Raji (cell line): Measurements from ENCODE around the gene ATP8B2.

Experiments used
- POLR2A ChIP-seq: IDR thresholded peaks from 2 replicates; pipeline ENCODE4 v1.6.1; 2011; ENCODE audit warnings: low read depth, low read length, control low read depth; ENCODE audit not compliant: insufficient read depth

ATP8B2 gene, protein sequence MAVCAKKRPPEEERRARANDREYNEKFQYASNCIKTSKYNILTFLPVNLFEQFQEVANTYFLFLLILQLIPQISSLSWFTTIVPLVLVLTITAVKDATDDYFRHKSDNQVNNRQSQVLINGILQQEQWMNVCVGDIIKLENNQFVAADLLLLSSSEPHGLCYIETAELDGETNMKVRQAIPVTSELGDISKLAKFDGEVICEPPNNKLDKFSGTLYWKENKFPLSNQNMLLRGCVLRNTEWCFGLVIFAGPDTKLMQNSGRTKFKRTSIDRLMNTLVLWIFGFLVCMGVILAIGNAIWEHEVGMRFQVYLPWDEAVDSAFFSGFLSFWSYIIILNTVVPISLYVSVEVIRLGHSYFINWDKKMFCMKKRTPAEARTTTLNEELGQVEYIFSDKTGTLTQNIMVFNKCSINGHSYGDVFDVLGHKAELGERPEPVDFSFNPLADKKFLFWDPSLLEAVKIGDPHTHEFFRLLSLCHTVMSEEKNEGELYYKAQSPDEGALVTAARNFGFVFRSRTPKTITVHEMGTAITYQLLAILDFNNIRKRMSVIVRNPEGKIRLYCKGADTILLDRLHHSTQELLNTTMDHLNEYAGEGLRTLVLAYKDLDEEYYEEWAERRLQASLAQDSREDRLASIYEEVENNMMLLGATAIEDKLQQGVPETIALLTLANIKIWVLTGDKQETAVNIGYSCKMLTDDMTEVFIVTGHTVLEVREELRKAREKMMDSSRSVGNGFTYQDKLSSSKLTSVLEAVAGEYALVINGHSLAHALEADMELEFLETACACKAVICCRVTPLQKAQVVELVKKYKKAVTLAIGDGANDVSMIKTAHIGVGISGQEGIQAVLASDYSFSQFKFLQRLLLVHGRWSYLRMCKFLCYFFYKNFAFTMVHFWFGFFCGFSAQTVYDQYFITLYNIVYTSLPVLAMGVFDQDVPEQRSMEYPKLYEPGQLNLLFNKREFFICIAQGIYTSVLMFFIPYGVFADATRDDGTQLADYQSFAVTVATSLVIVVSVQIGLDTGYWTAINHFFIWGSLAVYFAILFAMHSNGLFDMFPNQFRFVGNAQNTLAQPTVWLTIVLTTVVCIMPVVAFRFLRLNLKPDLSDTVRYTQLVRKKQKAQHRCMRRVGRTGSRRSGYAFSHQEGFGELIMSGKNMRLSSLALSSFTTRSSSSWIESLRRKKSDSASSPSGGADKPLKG

DNA sequence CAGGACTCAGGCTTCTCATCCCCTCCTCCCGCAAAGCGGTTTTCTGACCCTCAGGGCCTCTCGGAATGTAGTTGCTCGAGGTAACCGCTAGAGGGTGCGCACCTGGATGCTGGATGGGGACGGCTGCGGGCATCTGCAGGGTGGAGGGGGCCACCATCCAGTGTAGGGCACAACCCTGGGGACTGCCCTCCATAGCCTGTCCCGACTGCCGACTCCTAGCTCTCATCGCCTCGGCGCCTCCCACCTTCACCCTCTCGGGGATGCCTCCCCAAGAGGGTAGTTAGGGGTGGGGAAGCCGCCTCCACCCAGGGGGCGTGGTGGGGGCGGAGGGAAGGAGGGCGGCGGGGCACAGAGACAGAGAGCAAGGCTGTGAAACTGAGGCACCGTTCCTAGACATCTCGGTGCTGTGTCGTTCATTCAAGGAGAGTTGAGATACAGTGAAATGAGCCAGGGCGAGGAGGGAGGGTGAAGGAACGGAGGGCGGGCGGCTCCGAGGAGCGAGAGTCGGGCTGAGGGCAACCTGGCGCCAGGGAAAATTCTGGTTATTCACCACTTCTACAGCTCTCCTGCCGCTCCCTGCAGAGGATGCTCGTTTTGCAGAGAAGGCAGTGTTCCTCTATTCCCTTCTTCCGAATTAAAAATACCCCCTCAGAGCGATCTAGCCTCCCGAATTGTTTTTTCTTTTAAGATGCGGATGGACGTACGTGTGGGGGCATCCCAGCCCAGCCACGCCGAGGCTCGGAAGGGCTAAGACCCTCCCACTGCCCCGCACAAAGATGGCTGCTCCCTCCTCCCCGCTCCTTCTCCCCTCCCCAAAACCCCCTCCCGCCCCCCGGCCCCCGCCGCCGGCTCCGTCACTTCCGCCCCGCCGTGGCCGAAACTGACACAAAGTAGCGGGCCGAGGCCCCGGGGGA, at the start of gene ATP8B2:
TSS of gene ATP8B2 (plus strand) at position 857 of the 914 bp plus-strand sequence. CDS start 2,617 bp downstream, outside the sequence.
- TF ChIP-seq POLR2A, result no peak

DNA sequence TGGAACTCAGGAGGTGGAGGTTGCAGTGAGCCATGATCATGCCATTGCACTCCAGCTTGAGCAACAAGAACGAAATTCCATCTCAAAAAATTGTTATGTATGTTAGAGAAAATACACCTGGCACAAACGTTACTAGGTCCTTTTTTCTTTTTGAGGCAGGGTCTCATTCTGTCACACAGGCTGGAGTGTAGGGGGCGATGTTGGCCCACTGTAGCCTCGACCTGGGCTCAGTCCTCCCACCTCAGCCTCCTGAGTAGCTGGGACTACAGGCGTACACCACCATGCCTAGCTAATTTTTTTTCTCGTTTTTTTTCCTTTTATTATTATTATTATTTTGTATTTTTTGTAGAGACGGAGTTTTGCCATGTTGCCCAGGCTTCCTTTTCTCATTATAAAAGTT, 48.5 kb upstream of the ATP8B2 start:
- TF ChIP-seq POLR2A, result no peak

DNA sequence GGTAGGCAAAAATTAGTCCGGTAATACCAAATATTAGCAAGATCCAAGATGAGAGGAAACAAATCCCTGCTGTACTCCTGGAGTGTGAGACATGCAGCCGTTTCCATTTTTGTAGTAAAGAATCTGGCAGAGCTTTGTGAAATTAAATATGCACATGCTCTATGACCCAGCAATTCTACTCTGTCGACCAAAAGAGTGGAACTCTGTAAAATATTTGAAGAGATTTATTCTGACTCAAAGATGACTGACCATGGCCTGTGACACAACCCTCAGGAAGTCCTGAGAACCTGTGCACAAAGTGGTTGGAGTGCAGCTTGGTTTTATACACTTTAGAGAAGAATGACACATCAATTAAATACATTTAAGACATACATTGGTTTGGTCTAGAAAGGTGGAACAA, 36.7 kb upstream of the ATP8B2 start:
- TF ChIP-seq POLR2A, result no peak

DNA sequence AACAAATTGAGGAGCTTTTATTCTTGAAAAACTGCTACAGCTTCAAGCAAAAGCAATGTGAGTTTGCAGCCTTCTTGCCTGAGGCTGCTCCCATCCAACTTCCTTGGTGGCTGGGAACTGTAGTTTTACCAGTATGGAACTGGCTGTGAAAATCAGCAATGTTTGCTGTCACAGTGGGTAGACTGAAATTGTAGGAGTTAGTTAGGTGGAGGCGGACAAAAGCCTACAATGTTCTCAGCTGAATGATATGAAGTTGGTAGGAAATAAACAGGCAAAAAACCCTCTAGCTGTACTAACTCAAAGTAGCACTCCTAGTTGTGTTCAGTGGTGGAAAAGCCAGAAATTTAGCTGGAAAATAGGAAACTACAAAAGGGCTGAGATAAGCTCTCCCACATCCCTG, 34.4 kb upstream of the ATP8B2 start:
- TF ChIP-seq POLR2A, result no peak

DNA sequence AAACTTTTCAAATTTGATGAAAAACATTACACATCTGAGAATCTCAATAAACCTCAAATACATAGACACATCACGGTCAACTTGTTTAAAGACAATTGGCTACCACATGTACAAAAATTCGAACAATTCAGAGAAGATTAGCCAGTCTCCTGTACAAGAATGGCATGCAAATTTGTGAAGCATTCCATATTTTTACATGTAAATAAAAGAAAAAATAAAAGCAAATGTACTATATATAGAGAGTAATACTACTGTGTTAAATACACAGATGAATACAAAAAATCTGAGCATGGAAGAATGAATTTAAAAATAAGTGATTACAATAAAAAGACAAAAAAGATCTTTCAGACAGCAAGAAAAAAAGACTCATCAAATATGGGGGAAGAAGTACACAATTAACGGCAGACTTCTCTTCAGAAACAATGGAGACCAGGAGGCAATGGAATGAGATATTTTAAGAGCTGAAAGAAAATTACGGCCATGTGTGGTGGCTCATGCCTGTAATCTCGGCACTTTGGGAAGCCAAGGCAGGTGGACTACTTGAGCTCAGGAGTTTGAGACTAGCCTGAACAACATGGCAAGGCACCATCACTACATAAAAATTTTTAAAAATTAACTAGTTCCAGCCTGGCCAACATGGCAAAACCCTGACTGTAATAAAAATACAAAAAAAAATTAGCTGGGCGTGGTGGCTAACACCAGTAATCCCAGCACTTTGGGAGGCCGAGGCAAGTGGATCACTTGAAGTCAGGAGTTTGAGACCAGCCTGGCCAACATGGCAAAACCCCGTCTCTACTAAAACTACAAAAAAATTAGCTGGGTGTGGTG, 29.7 kb upstream of the ATP8B2 start:
- no peak for TF ChIP-seq POLR2A

DNA sequence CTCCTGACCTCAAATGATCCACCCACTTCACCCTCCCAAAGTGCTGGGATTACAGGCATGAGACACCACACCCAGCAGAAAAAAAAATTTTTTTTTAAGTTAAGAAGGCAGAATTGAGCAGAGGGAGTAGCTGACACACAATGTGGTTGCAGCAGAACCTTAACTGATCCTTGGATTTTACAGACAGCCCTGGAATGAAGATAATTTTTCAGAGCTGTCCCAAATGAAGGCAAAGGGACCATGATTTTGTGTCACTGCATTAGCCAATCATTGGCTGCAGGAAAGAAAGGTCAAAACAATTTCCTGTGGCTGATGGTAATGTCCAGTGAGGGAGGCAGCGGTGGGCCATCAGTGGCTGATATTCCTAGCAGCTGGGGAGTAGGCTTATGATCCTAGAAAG, 23.7 kb upstream of the ATP8B2 start:
- TF ChIP-seq POLR2A, result no peak

DNA sequence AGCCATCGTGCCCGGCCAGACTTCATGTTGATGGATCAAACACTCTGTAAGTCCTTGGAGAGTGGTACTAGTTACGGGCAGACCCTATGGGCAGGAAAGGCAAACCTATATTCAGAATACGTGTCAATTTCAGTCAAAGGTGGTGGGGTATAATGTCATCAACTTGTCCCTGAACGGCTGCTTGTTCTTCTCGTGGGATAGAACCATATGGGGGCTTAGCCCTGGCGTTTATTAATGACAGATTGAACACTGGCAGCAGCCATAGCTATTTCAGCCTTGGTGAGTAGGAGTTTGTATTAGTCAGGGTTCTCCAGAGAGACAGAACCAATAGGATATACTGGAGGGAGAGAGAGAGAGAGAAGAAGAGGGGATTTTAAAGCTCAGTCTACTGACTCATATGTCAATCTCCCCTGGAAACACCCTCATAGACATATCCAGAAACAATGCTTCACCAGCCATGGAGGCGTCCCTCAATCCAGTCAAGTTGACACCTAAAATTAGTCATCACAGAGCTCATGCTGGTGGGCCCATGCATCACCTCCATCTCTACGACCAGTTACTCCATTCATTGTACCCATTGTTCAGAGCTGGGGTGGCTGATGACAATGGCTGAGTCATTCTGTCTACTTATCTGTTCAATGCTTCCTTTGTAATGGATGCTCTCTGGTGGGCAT, 20.5 kb upstream of the ATP8B2 start:
- TF ChIP-seq POLR2A, result no peak

DNA sequence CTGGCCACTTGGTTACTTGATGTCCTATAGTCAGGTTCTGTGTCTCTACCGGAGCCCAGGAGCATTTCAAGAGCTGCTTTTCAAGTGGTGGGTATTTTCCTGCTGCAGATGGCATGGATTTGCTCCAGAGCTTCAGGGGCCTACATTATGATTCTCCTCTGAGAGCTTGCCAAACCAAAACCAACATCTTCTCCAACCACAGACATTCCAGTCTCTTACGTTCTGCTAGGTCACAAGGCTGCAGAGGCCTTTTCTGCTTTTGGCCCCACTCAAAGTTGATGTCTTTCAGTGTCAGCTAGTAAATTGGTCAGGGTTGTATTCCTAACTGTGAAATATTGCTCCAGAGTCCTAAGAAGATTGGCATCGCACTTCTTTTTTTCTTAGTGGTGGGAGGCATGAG, 19.2 kb upstream of the ATP8B2 start:
- no peak for TF ChIP-seq POLR2A

DNA sequence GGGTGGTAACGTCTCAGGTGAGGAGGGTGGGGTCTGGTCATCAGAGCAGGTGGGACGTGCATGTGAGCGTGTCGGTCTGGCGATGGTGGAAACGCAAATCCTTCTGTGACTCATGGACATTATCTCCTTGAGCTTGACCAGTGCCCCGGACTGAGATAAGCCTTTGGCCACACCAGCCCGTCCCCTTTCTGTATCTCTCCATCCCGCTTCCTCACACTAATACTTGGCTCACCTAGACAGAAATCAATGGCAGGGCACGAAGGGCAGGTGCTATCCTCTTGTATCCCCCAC, 12.3 kb upstream of the ATP8B2 start:
- no peak for TF ChIP-seq POLR2A

DNA sequence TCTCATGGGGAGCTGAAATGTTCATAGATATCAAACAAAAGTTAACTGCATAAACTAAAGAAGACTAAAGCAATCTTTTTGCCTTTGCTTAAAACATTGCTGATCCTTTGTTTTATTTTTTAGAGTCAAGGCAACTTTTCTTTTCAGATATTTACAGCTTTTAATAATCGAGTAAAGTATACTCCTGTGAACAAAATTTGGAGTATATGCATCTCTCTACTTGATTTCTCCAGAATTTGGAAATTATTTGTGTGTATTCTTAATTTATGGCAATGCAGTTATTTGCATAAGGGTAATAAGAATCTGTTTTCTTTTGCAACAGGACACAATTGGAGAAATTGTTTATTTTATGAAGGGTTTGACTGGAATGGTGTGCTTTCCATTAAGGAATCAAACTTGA, 8.6 kb upstream of the ATP8B2 start:
- no peak for TF ChIP-seq POLR2A

DNA sequence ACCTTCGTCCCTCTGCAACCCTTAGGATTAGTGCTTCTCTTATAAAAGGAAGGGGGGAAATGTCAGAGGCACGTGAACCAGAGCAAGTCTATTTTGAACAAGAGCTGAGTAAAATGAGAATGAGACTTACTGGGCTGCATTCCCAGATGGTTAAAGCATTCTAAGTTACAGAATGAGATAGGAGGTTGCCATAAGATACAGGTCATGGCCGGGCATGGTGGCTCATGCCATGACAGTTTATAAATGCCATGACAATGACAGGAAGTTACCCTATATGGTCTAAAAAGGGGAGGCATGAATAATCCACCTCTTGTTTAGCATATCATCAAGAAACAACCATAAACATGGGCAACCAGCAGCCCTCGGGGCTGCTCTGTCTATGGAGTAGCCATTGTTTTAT, 6.9 kb upstream of the ATP8B2 start:
- TF ChIP-seq POLR2A, result no peak

DNA sequence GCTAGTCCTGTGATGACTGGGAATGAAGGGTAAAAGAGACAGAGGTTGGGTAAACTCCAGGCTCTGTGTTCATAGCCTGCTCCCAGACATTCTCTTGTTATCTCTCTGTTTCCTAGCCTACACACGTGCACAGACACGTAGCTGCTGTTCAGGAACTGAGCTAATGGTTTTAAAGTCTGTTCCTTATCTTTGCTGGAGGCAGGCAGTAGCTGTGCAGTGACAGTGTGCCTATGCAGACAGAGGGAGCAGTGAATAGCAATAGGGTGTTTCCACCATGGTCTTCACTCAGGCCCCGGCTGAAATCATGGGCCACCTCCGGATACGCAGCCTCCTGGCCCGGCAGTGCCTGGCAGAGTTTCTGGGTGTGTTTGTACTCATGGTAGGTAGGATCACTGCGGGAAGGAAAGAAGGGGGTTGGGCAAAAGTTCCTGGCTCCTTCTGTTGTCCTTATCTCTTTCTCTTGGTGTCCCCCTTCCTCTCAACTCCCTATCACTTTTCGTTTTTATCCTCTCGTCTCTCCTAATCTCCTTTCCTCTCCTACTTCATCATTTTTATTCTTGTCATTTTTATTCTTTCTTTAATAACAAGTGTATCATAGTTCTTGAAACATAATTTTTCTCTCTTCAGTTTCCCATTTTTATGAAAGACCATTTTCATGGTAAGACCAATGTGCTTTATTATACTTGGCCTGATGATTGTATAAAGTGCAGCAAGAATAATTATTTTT, 4.3 kb upstream of the ATP8B2 start, which contains the start of gene AQP10:
TSS of gene AQP10 (plus strand) at position 212 of the 727 bp plus-strand sequence. CDS start at position 275, 63 bp downstream.
- no peak for TF ChIP-seq POLR2A
